ENCODE data around the gene GRWD1.

The GRWD1 gene

DNA sequence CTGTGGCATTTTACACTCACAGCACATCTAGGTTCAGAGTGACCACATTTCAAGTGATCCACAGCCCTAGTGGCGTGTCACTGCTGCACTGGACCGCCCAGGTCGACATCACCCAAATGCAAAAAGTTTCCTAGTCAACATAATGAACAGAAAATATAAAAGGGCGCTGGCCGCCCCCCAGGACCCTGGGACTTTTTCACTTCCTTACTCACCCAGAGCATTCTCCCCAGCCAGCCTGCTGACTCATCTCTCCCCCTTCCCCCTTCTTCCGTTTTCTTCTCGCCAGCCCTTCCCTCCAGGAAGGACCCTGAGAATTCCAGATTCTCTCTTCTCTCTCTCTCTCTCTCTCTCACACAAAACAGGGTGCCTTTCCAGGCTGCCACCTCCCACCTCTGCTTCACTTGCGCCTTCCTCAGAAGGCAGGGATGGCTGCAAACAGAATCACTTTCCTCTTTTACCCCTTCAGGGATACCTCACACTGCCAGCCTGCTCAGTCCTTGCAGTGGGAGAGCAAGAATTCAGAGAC lies 21.0 kb upstream of the GRWD1 start:
- Histone ChIP-seq H3K27ac (ENCODE audit: insufficient read depth, low read depth, low read length, poor library complexity, severe bottlenecking) (peak overlapping the region; percentile 26), H3K4me1 (ENCODE audit: control insufficient read depth, insufficient read depth, low read length) (no peaks in the 10 kb centered on the region), H3K9me3 (ENCODE audit: control insufficient read depth, low read length) (no peaks in the 10 kb centered on the region), H3K4me3 (ENCODE audit: insufficient read depth, low read depth, low read length) (no peak overlapping the region), H3K27me3 (ENCODE audit: control insufficient read depth, insufficient read depth, low read length, poor library complexity, severe bottlenecking) (no peaks in the 10 kb centered on the region), H3K36me3 (ENCODE audit: control insufficient read depth, insufficient read depth, low read length) (no peaks in the 10 kb centered on the region)
- 44 to 54% methylated on average over 8 of the region's 8 CpGs for WGBS, 2 experiments

DNA sequence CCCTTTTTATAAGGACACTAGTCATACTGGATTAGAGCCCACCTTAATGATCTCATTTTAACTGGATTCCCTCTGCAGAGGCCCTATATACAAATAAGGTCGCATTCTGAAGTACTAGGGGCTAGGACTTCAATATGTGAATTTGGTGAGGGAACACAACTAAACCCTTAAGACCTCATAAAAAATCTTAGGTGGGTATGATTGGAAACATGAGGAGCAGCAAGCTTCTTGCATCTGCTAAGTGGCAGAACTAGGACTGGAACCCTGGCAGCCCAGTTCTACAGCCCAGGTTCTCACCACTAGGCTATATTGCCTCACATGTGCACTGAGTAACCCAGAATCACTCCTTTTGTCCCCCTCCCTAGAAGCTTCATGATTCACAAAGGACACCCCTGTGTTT lies 17.1 kb upstream of the GRWD1 start:
- Histone ChIP-seq H3K4me3 (ENCODE audit: insufficient read depth, low read depth, low read length) (no peak overlapping the region), H3K27me3 (ENCODE audit: control insufficient read depth, insufficient read depth, low read length, poor library complexity, severe bottlenecking) (no peaks in the 10 kb centered on the region)
- 87% methylated on average over 1 of the region's 1 CpG; no CpG with 5 or more reads in 1 of the 2 experiments for WGBS, 2 experiments

DNA sequence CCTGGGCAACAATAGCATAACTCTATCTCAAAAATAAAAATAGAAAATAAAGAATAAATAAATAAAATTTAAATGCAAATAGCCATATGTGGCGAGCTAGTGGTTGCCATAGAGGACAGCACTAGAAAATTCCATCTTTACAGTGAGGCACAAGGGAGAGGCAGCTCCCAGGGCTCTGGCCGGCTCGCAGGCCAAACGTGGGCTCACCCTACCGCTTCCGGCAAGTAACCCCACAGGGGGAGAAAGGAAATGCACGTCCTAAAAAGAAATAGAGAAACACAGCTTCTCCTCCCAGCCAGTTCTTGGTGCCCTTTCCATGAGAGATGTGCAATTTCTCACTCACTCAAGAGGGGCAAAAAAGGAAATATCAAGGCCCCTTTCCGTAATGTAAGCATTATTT lies 12.4 kb upstream of the GRWD1 start:
- H3K27me3 ChIP-seq (ENCODE audit: control insufficient read depth, insufficient read depth, low read length, poor library complexity, severe bottlenecking), result no peaks in the 10 kb centered on the region
- no peaks in the 10 kb centered on the region for H3K9me3 ChIP-seq (ENCODE audit: control insufficient read depth, low read length)
- no peaks in the 10 kb centered on the region for H3K4me1 ChIP-seq (ENCODE audit: control insufficient read depth, insufficient read depth, low read length)
- H3K36me3 ChIP-seq (ENCODE audit: control insufficient read depth, insufficient read depth, low read length), result no peaks in the 10 kb centered on the region
- no peak overlapping the region for H3K4me3 ChIP-seq (ENCODE audit: insufficient read depth, low read depth, low read length)
- no peak overlapping the region for H3K27ac ChIP-seq (ENCODE audit: insufficient read depth, low read depth, low read length, poor library complexity, severe bottlenecking)
- WGBS, 2 experiments, result 75 to 84% methylated on average over 8 of the region's 8 CpGs

More for the DNA sequence above, 17.1 kb upstream of the GRWD1 start:
- Histone ChIP-seq H3K4me1 (ENCODE audit: control insufficient read depth, insufficient read depth, low read length) (no peaks in the 10 kb centered on the region), H3K27ac (ENCODE audit: insufficient read depth, low read depth, low read length, poor library complexity, severe bottlenecking) (no peak overlapping the region), H3K36me3 (ENCODE audit: control insufficient read depth, insufficient read depth, low read length) (no peaks in the 10 kb centered on the region), H3K9me3 (ENCODE audit: control insufficient read depth, low read length) (no peaks in the 10 kb centered on the region)

DNA sequence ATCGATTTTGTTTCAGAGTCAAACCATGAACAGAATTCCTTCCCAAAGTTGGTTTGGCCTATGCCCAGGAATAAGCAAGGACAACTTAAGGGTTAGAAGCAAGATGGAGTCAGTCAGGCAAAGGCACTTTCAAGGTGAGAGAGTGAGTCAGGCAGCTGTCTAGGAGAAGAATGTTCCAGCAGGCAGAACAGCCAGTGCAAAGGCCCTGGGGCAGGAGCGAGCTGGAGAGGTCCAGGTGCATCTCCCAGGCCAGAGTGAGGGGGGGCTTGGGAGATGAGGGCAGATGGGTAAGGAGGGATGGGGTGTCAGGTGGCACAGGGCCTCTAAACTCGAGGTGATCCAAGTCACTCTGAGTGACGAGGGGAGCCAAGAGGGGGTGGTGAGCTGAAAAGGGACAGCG lies 9.2 kb upstream of the GRWD1 start:
- H3K27ac ChIP-seq (ENCODE audit: insufficient read depth, low read depth, low read length, poor library complexity, severe bottlenecking), result no peak overlapping the region
- no peak overlapping the region for H3K4me3 ChIP-seq (ENCODE audit: insufficient read depth, low read depth, low read length)
- WGBS, 2 experiments, result 89 to 93% methylated on average over 5 of the region's 5 CpGs

DNA sequence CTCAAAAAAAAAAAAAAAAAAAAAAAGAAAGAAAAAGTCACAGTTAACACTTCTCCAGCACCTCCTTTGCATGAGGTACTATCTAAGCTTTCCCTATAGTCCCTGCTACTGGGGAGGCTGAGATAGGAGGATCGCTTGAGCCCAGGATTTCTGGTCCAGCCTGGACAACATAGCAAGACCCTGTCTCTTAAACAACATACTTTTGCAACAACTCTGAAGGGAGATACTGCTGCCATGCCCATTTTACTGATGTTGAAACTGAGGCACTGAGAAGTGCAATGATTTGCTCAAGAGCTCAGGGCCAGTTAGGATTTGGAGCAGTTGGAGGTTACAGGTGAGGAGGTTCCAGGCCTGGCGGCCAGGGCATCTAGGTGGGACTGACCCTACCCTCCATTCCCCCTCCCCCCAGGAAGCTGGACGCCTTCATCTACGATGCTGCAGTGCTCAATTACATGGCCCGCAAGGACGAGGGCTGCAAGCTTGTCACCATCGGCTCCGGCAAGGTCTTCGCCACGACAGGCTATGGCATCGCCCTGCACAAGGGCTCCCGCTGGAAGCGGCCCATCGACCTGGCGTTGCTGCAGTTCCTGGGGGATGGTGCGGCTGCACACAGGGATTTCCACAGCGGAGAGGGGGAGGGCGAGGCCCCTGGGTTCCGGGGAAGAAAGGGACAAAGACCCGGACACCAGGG lies 4.3 kb upstream of the GRWD1 start:
- Histone ChIP-seq H3K27ac (ENCODE audit: insufficient read depth, low read depth, low read length, poor library complexity, severe bottlenecking) (no peak overlapping the region), H3K4me1 (ENCODE audit: control insufficient read depth, insufficient read depth, low read length) (peaks cover 13% of the 10 kb centered on the region), H3K36me3 (ENCODE audit: control insufficient read depth, insufficient read depth, low read length) (no peaks in the 10 kb centered on the region), H3K27me3 (ENCODE audit: control insufficient read depth, insufficient read depth, low read length, poor library complexity, severe bottlenecking) (peaks cover 34% of the 10 kb centered on the region), H3K9me3 (ENCODE audit: control insufficient read depth, low read length) (no peaks in the 10 kb centered on the region), H3K4me3 (ENCODE audit: insufficient read depth, low read depth, low read length) (no peak overlapping the region)
- 94% methylated on average over 20 of the region's 20 CpGs for WGBS, 2 experiments

More for the DNA sequence above, 9.2 kb upstream of the GRWD1 start:
- Histone ChIP-seq H3K36me3 (ENCODE audit: control insufficient read depth, insufficient read depth, low read length) (no peaks in the 10 kb centered on the region), H3K9me3 (ENCODE audit: control insufficient read depth, low read length) (no peaks in the 10 kb centered on the region), H3K27me3 (ENCODE audit: control insufficient read depth, insufficient read depth, low read length, poor library complexity, severe bottlenecking) (peaks cover 2% of the 10 kb centered on the region), H3K4me1 (ENCODE audit: control insufficient read depth, insufficient read depth, low read length) (no peaks in the 10 kb centered on the region)

DNA sequence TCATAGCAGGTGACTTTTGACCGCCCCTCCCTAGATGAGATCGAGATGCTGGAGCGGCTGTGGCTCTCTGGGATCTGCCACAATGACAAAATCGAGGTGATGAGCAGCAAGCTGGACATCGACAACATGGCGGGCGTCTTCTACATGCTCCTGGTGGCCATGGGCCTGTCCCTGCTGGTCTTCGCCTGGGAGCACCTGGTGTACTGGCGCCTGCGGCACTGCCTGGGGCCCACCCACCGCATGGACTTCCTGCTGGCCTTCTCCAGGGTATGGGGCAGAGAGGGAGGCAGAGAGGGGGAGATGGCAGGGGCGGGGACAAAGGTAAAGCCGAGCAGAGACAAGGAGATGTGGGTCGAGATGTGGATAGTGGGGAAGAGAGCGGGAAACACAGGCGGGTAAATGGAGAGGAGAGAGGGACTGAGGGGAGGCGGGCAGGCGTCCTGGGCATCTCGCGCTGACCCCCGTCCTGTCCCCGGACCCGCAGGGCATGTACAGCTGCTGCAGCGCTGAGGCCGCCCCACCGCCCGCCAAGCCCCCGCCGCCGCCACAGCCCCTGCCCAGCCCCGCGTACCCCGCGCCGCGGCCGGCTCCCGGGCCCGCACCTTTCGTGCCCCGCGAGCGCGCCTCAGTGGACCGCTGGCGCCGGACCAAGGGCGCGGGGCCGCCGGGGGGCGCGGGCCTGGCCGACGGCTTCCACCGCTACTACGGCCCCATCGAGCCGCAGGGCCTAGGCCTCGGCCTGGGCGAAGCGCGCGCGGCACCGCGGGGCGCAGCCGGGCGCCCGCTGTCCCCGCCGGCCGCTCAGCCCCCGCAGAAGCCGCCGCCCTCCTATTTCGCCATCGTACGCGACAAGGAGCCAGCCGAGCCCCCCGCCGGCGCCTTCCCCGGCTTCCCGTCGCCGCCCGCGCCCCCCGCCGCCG lies 3.4 kb upstream of the GRWD1 start:
- peaks cover 15% of the 10 kb centered on the region for H3K4me1 ChIP-seq (ENCODE audit: control insufficient read depth, insufficient read depth, low read length)
- no peak overlapping the region for H3K27ac ChIP-seq (ENCODE audit: insufficient read depth, low read depth, low read length, poor library complexity, severe bottlenecking)
- peaks cover 34% of the 10 kb centered on the region for H3K27me3 ChIP-seq (ENCODE audit: control insufficient read depth, insufficient read depth, low read length, poor library complexity, severe bottlenecking)
- WGBS, 2 experiments, result 73 to 74% methylated on average over 94 of the region's 94 CpGs
- H3K36me3 ChIP-seq (ENCODE audit: control insufficient read depth, insufficient read depth, low read length), result no peaks in the 10 kb centered on the region
- no peak overlapping the region for H3K4me3 ChIP-seq (ENCODE audit: insufficient read depth, low read depth, low read length)
- H3K9me3 ChIP-seq (ENCODE audit: control insufficient read depth, low read length), result no peaks in the 10 kb centered on the region

DNA sequence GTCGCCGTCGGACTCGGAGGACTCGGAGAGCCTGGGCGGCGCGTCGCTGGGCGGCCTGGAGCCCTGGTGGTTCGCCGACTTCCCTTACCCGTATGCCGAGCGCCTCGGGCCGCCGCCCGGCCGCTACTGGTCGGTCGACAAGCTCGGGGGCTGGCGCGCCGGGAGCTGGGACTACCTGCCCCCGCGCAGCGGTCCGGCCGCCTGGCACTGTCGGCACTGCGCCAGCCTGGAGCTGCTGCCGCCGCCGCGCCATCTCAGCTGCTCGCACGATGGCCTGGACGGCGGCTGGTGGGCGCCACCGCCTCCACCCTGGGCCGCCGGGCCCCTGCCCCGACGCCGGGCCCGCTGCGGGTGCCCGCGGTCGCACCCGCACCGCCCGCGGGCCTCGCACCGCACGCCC lies 2.5 kb upstream of the GRWD1 start:
- WGBS, 2 experiments, result 37 to 39% methylated on average over 60 of the region's 60 CpGs
- peaks cover 15% of the 10 kb centered on the region for H3K4me1 ChIP-seq (ENCODE audit: control insufficient read depth, insufficient read depth, low read length)
- no peak overlapping the region for H3K27ac ChIP-seq (ENCODE audit: insufficient read depth, low read depth, low read length, poor library complexity, severe bottlenecking)
- H3K36me3 ChIP-seq (ENCODE audit: control insufficient read depth, insufficient read depth, low read length), result peaks cover 9% of the 10 kb centered on the region
- peaks cover 34% of the 10 kb centered on the region for H3K27me3 ChIP-seq (ENCODE audit: control insufficient read depth, insufficient read depth, low read length, poor library complexity, severe bottlenecking)
- no peaks in the 10 kb centered on the region for H3K9me3 ChIP-seq (ENCODE audit: control insufficient read depth, low read length)
- no peak overlapping the region for H3K4me3 ChIP-seq (ENCODE audit: insufficient read depth, low read depth, low read length)

DNA sequence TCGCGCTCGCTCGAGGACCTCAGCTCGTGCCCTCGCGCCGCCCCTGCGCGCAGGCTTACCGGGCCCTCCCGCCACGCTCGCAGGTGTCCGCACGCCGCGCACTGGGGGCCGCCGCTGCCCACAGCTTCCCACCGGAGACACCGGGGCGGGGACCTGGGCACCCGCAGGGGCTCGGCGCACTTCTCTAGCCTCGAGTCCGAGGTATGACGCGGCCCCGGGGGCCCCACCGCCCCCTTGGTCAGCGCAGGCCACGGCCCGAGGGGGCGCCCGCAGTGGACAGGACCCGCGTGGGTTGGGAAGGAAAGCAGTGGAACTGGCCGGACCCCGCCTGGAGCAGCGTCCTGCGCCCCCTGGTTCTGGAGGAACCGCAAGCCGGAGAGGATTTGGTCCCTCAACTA lies 2.1 kb upstream of the GRWD1 start:
- peaks cover 13% of the 10 kb centered on the region for H3K36me3 ChIP-seq (ENCODE audit: control insufficient read depth, insufficient read depth, low read length)
- H3K27me3 ChIP-seq (ENCODE audit: control insufficient read depth, insufficient read depth, low read length, poor library complexity, severe bottlenecking), result peaks cover 34% of the 10 kb centered on the region
- no peaks in the 10 kb centered on the region for H3K9me3 ChIP-seq (ENCODE audit: control insufficient read depth, low read length)
- 44% methylated on average over 45 of the region's 45 CpGs for WGBS, 2 experiments
- H3K4me1 ChIP-seq (ENCODE audit: control insufficient read depth, insufficient read depth, low read length), result peaks cover 15% of the 10 kb centered on the region
- peak overlapping the region; percentile 1 for H3K4me3 ChIP-seq (ENCODE audit: insufficient read depth, low read depth, low read length)
- no peak overlapping the region for H3K27ac ChIP-seq (ENCODE audit: insufficient read depth, low read depth, low read length, poor library complexity, severe bottlenecking)

DNA sequence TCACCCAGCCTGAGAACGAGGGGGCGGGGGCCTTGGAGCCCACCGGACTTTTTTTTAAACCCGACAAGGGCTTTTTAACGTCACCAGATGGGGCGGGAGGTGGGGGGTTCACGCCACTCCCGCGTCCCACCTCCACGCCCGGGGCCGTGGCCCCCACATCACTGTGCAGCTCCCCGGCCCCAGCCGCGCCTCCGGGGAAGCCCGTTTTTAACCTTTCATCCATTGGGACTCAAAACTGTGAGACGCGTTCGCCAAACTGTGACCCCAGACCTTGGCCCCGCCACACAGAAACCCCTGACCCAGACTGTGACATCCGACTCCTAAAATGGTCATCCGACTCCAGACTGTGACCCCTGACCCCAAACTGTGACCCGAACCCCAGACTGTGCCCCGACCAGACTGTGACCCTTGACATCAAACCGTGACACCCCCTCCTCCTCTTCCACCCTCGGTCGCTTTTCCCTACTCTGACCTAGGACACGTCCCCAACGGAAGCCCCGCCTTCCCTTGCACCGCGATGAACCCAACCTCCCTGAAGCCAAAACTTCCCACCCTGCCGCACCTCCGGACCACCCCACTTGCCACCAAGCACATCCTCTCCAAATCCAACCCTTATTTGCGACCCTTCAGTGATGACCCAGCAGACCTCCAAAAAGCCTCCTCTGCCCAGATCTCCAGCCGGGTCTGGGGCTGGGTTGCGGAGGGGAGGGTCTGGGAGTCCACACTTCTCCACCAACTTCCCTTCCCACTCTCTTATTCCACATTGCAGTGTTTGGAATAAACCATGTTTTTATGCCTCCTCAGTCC lies 1.5 kb upstream of the GRWD1 start:
- H3K4me3 ChIP-seq (ENCODE audit: insufficient read depth, low read depth, low read length), result peak overlapping the region; percentile 99
- peaks cover 34% of the 10 kb centered on the region for H3K27me3 ChIP-seq (ENCODE audit: control insufficient read depth, insufficient read depth, low read length, poor library complexity, severe bottlenecking)
- H3K27ac ChIP-seq (ENCODE audit: insufficient read depth, low read depth, low read length, poor library complexity, severe bottlenecking), result no peak overlapping the region
- peaks cover 15% of the 10 kb centered on the region for H3K4me1 ChIP-seq (ENCODE audit: control insufficient read depth, insufficient read depth, low read length)
- WGBS, 2 experiments, result 45 to 48% methylated on average over 38 of the region's 38 CpGs
- H3K9me3 ChIP-seq (ENCODE audit: control insufficient read depth, low read length), result no peaks in the 10 kb centered on the region
- H3K36me3 ChIP-seq (ENCODE audit: control insufficient read depth, insufficient read depth, low read length), result peaks cover 15% of the 10 kb centered on the region

DNA sequence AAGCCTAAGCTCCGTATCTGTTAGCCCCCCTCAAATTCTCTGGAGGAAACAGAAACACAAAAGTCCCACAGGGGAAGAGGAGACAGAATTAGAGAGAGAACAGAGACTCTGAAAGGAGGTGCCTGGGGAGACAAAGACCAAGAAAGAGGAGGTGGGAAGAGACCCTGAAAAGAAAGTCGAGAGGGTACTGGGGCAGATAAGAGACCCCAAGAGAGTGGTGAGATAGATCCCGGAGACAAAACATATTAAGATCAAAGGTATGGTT lies 915 bp upstream of the GRWD1 start:
- H3K27ac ChIP-seq (ENCODE audit: insufficient read depth, low read depth, low read length, poor library complexity, severe bottlenecking), result no peak overlapping the region

More for the DNA sequence above, 915 bp upstream of the GRWD1 start:
- WGBS, 2 experiments, result 45 to 52% methylated on average over 3 of the region's 3 CpGs
- Histone ChIP-seq H3K27me3 (ENCODE audit: control insufficient read depth, insufficient read depth, low read length, poor library complexity, severe bottlenecking) (peaks cover 34% of the 10 kb centered on the region), H3K9me3 (ENCODE audit: control insufficient read depth, low read length) (no peaks in the 10 kb centered on the region), H3K36me3 (ENCODE audit: control insufficient read depth, insufficient read depth, low read length) (peaks cover 19% of the 10 kb centered on the region), H3K4me3 (ENCODE audit: insufficient read depth, low read depth, low read length) (peak overlapping the region; percentile 99), H3K4me1 (ENCODE audit: control insufficient read depth, insufficient read depth, low read length) (peaks cover 15% of the 10 kb centered on the region)
